IMR-90 (cell line): ENCODE data around the gene TMEM74B. TPM values are rescaled to one million over a fixed set of nuclear protein-coding genes. Genes with fewer than 3 reads are reported as not detected.

Experiments used
- ATAC-seq: fragments of 200-7000 bp; cut with Tn5 transposase; 2 replicates; pipeline ENCODE4 v1.9.1; 2020; ENCODE audit warnings: low read depth, mild to moderate bottlenecking, moderate library complexity
- BruUV-seq: library from RNA; stranded (reverse); fragments of 400-500 nt; replicated peaks from 2 replicates; lab custom pipeline; 2021; lab: Mats Ljungman, UMichigan
- CTCF ChIA-PET: fragments of 300-600 bp; formaldehyde crosslinking; extraction: SDS; loops from one replicate; lab custom pipeline; 2021; ENCODE audit warnings: antibody characterized with exemption; lab: Yijun Ruan, JAX
- POLR2A ChIA-PET: fragments of 300-600 bp; sonication (Branson Sonifier 250); formaldehyde crosslinking; loops from one replicate; lab custom pipeline; 2022; ENCODE audit warnings: antibody characterized with exemption; ENCODE audit not compliant: unreplicated experiment; lab: Charles Lee
- DNase-seq: peaks from one replicate; pipeline ENCODE4 v3.0.0; 2013
- H2AFZ ChIP-seq: replicated peaks from 2 replicates; pipeline ENCODE3; 2013; ENCODE audit warnings: low read length, mild to moderate bottlenecking; ENCODE audit not compliant: poor library complexity
- H2AK5ac ChIP-seq: 2 replicates; pipeline ENCODE4 v1.6.1; 2013; ENCODE audit warnings: low read depth, low read length, inconsistent platforms
- H2AK9ac ChIP-seq: replicated peaks from 2 replicates; pipeline ENCODE3; 2013; ENCODE audit warnings: mild to moderate bottlenecking, low read depth, low read length, moderate library complexity; ENCODE audit not compliant: poor library complexity
- H2BK120ac ChIP-seq: 2 replicates; pipeline ENCODE4 v1.6.1; 2013; ENCODE audit warnings: low read depth, low read length, inconsistent platforms
- H2BK15ac ChIP-seq: 3 replicates; pipeline ENCODE4 v1.6.1; 2013; ENCODE audit warnings: low read depth, low read length, inconsistent platforms
- H2BK20ac ChIP-seq: 2 replicates; pipeline ENCODE4 v1.6.1; 2013; ENCODE audit warnings: low read depth, mild to moderate bottlenecking, inconsistent platforms, low read length, moderate library complexity
- H2BK5ac ChIP-seq: 2 replicates; pipeline ENCODE4 v1.6.1; 2013; ENCODE audit warnings: mild to moderate bottlenecking, low read depth, low read length, inconsistent platforms; ENCODE audit not compliant: poor library complexity, severe bottlenecking
- H3K14ac ChIP-seq: replicated peaks from 2 replicates; pipeline ENCODE4 v1.6.1; 2013; ENCODE audit warnings: low read depth, low read length, inconsistent platforms
- H3K18ac ChIP-seq: 2 replicates; pipeline ENCODE4 v1.6.1; 2013; ENCODE audit warnings: low read depth, low read length, control low read depth
- H3K23ac ChIP-seq: 2 replicates; pipeline ENCODE4 v1.6.1; 2013; ENCODE audit warnings: low read depth, low read length, inconsistent platforms
- H3K27ac ChIP-seq: 2 replicates; pipeline ENCODE4 v1.5.1; 2013; ENCODE audit warnings: mild to moderate bottlenecking, control low read depth, low read length; ENCODE audit not compliant: insufficient read depth
- H3K27me3 ChIP-seq: 2 replicates; pipeline ENCODE4 v1.6.1; 2013; ENCODE audit warnings: low read length; ENCODE audit not compliant: control insufficient read depth, insufficient read depth
- H3K36me3 ChIP-seq: 2 replicates; pipeline ENCODE4 v1.6.1; 2013; ENCODE audit warnings: low read length, mixed read lengths; ENCODE audit not compliant: control insufficient read depth, insufficient read depth
- H3K4ac ChIP-seq: 2 replicates; pipeline ENCODE4 v1.6.1; 2013; ENCODE audit warnings: low read depth, low read length, inconsistent platforms
- H3K4me1 ChIP-seq: 2 replicates; pipeline ENCODE4 v1.6.1; 2013; ENCODE audit warnings: low read length, mixed read lengths; ENCODE audit not compliant: control insufficient read depth, insufficient read depth
- H3K4me2 ChIP-seq: 2 replicates; pipeline ENCODE4 v1.6.1; 2013; ENCODE audit warnings: low read depth, mild to moderate bottlenecking, control low read depth, low read length, moderate library complexity
- H3K4me3 ChIP-seq: 2 replicates; pipeline ENCODE4 v1.5.1; 2013; ENCODE audit warnings: low read depth, mild to moderate bottlenecking, control low read depth, low read length, moderate library complexity; ENCODE audit not compliant: insufficient read depth
- H3K56ac ChIP-seq: 2 replicates; pipeline ENCODE4 v1.6.1; 2013; ENCODE audit warnings: low read length, inconsistent platforms; ENCODE audit not compliant: insufficient read depth; ENCODE audit errors: extremely low read depth
- H3K79me1 ChIP-seq, 2 experiments: 2 replicates each; pipeline ENCODE4 v1.6.1; 2013; ENCODE audit warnings: low read length in 2 of 2, inconsistent platforms in 1 of 2, low read depth in 1 of 2
- H3K9ac ChIP-seq: 2 replicates; pipeline ENCODE4 v1.6.1; 2013; ENCODE audit warnings: low read depth, low read length, control low read depth
- H3K9me1 ChIP-seq: 2 replicates; pipeline ENCODE4 v1.6.1; 2013; ENCODE audit warnings: low read length, inconsistent platforms; ENCODE audit not compliant: insufficient read depth
- H3K9me3 ChIP-seq: 2 replicates; pipeline ENCODE4 v1.6.1; 2013; ENCODE audit warnings: low read length; ENCODE audit not compliant: control insufficient read depth, insufficient read depth
- H4K20me1 ChIP-seq: 2 replicates; pipeline ENCODE4 v1.6.1; 2013; ENCODE audit warnings: low read length, inconsistent platforms; ENCODE audit not compliant: insufficient read depth
- H4K5ac ChIP-seq: 2 replicates; pipeline ENCODE4 v1.6.1; 2013; ENCODE audit warnings: mild to moderate bottlenecking, low read depth, low read length, control low read depth
- H4K8ac ChIP-seq, 2 experiments: 2 replicates each; pipeline ENCODE4 v1.6.1; 2013; ENCODE audit warnings: low read depth in 2 of 2, low read length in 2 of 2, control low read depth in 1 of 2, inconsistent platforms in 1 of 2
- H4K91ac ChIP-seq: 2 replicates; pipeline ENCODE4 v1.6.1; 2013; ENCODE audit warnings: low read depth, low read length, inconsistent platforms; ENCODE audit not compliant: insufficient read depth
- BHLHE40 ChIP-seq: fragments of 150-350 bp; IDR thresholded peaks from 2 replicates; pipeline ENCODE4 v1.6.1; 2016; ENCODE audit warnings: mild to moderate bottlenecking, low read depth, low read length
- CEBPB ChIP-seq: IDR thresholded peaks from 2 replicates; pipeline ENCODE4 v1.6.1; 2012; ENCODE audit warnings: low read depth, low read length, improper control_type of control experiment
- CHD1 ChIP-seq: IDR thresholded peaks from 2 replicates; pipeline ENCODE4 v1.6.1; 2012; ENCODE audit warnings: low read depth, low read length, improper control_type of control experiment
- CTCF ChIP-seq: conservative IDR thresholded peaks from 2 replicates; pipeline ENCODE4 v1.5.1; 2012; ENCODE audit warnings: mild to moderate bottlenecking, low read depth, low read length, improper control_type of control experiment
- FOS ChIP-seq: fragments of 150-350 bp; IDR thresholded peaks from 2 replicates; pipeline ENCODE4 v1.6.1; 2016; ENCODE audit warnings: low read depth, low read length
- MAFK ChIP-seq: IDR thresholded peaks from 2 replicates; pipeline ENCODE4 v1.6.1; 2012; ENCODE audit warnings: low read depth, low read length, improper control_type of control experiment
- MAZ ChIP-seq: IDR thresholded peaks from 2 replicates; pipeline ENCODE4 v1.6.1; 2012; ENCODE audit warnings: low read depth, mild to moderate bottlenecking, low read length, improper control_type of control experiment, moderate library complexity, borderline replicate concordance
- MXI1 ChIP-seq: IDR thresholded peaks from 2 replicates; pipeline ENCODE4 v1.6.1; 2012; ENCODE audit warnings: low read depth, mild to moderate bottlenecking, low read length, moderate library complexity, borderline replicate concordance
- NFE2L2 ChIP-seq: fragments of 150-350 bp; IDR thresholded peaks from 2 replicates; pipeline ENCODE4 v1.6.1; 2016; ENCODE audit warnings: low read depth, mild to moderate bottlenecking, low read length
- POLR2A ChIP-seq: IDR thresholded peaks from 2 replicates; pipeline ENCODE4 v1.6.1; 2012; ENCODE audit warnings: mild to moderate bottlenecking, low read depth, low read length
- RAD21 ChIP-seq: IDR thresholded peaks from 2 replicates; pipeline ENCODE4 v1.6.1; 2012; ENCODE audit warnings: low read length, improper control_type of control experiment
- RCOR1 ChIP-seq: IDR thresholded peaks from 2 replicates; pipeline ENCODE4 v1.6.1; 2012; ENCODE audit warnings: mild to moderate bottlenecking, low read length, improper control_type of control experiment; ENCODE audit not compliant: insufficient replicate concordance
- RFX5 ChIP-seq: IDR thresholded peaks from 2 replicates; pipeline ENCODE4 v1.8.0; 2012; ENCODE audit warnings: low read depth, mild to moderate bottlenecking, low read length, moderate library complexity
- SMC3 ChIP-seq: fragments of 150-350 bp; IDR thresholded peaks from 2 replicates; pipeline ENCODE4 v1.6.1; 2016; ENCODE audit warnings: low read depth, mild to moderate bottlenecking, antibody characterized with exemption, low read length, moderate library complexity
- USF2 ChIP-seq: fragments of 150-350 bp; IDR thresholded peaks from 2 replicates; pipeline ENCODE4 v1.6.1; 2017; ENCODE audit warnings: mild to moderate bottlenecking, antibody characterized with exemption, low read length, low read depth
- WGBS, 2 experiments: methylation state at CpG; one replicate each; pipeline versions ENCODE4 v1.1.5 to v1.1.7; 2013; ENCODE audit warnings: missing lambda C conversion rate in 2 of 2; ENCODE audit not compliant: insufficient read length in 1 of 2; ENCODE audit errors: extremely low coverage in 2 of 2; 5-methylcytosine and 5-hydroxymethylcytosine counted together
- dilution Hi-C: fragments of 300-500 bp; cut with HindIII; formaldehyde crosslinking; loops from one replicate; pipeline ENCODE4 v1.14.3; 2018; ENCODE audit warnings: low sequenced_read_pairs; ENCODE audit not compliant: unreplicated experiment
- in situ Hi-C: fragments of 300-500 bp; cut with MboI; formaldehyde crosslinking; loops from 3 replicates; pipeline ENCODE4 v1.14.3; 2019; ENCODE audit warnings: low sequenced_read_pairs, inconsistent platforms, mixed read lengths
- intact Hi-C: fragments of 100-400 bp; cut with micrococcal nuclease; formaldehyde crosslinking; loops from 2 replicates; pipeline ENCODE4 v1.10.0; 2022
- polyA plus RNA-seq, 3 experiments: library from polyadenylated mRNA; depleted of rRNA; stranded (reverse); fragments of >200 nt; gene quantifications; 2 replicates each; pipeline ENCODE4 v1.2.3, GENCODE V29; 2012; ENCODE audit warnings: low replicate concordance in 1 of 3
- total RNA-seq: library from RNA; depleted of rRNA; stranded (reverse); fragments of >200 nt; gene quantifications from 2 replicates; pipeline ENCODE4 v1.2.3, GENCODE V29; 2012
- TF ChIP-seq, protein P1 (sequence below): fragments of 150-350 bp; IDR thresholded peaks from 2 replicates; pipeline ENCODE4 v1.6.1; 2016; ENCODE audit warnings: low read depth, mild to moderate bottlenecking, low read length, moderate library complexity, borderline replicate concordance

The TMEM74B gene
- total and polyA plus RNA-seq, 2 of the 4 experiments (the other 2 are of a cell fraction), result 0.03 TPM; not detected in 1

DNA sequence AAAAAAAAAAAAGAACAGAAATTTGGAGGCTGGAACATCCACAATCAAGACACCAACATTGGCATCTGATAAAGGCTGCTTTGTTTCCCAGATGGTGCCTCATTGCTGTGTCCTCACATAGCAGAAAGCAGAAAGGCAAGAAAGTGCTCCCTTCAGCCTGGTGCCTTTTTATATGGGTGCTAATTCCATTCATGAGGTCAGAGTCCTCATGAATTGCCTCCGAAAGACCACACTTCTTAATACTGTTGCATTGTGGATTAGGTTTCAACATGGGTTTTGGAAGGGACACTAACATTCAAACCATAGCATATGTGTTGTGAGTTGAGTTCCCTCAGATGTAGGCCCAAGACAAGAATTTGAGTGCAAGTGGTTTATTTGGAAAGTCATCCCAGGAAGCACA is 10.4 kb upstream of the TMEM74B start:
- DNase-seq (no peak), ATAC-seq (no peak)
- Histone ChIP-seq H2AK5ac (no peak overlapping the region), H3K14ac (no peak overlapping the region), H2AK9ac (no peak overlapping the region), H4K5ac (no peak overlapping the region), H2BK20ac (no peak overlapping the region), H2BK5ac (no peak overlapping the region), H4K91ac (no peak overlapping the region), H2BK120ac (no peak overlapping the region), H3K56ac (no peak overlapping the region), H3K4me1 (no peaks in the 10 kb centered on the region), H2BK15ac (no peak overlapping the region), H4K20me1 (no peaks in the 10 kb centered on the region), H3K27ac (no peak overlapping the region), H3K4me2 (no peak overlapping the region), H3K4me3 (no peak overlapping the region), H3K4ac (no peak overlapping the region), H3K23ac (no peak overlapping the region), H3K9me1 (no peaks in the 10 kb centered on the region), H3K9me3 (peaks cover 4% of the 10 kb centered on the region; the same call in 1 of the 2 replicates), H3K79me1 (no peaks in the 10 kb centered on the region), H2AFZ (no peak overlapping the region), H3K9ac (no peak overlapping the region), H3K18ac (no peak overlapping the region), H4K8ac (no peak overlapping the region), H3K27me3 (peaks cover 55% of the 10 kb centered on the region), H3K36me3 (no peaks in the 10 kb centered on the region)
- dilution Hi-C loops (no loop called here), intact Hi-C loops (no loop called here), in situ Hi-C loops (no loop called here)
- TF ChIP-seq CEBPB (no peak), CTCF (no peak), MAFK (no peak), BHLHE40 (no peak), RAD21 (no peak), POLR2A (no peak), MAZ (no peak), RCOR1 (no peak), SMC3 (no peak), NFE2L2 (no peak), RFX5 (no peak), MXI1 (no peak), USF2 (no peak), FOS (no peak), CHD1 (no peak)
- TF ChIP-seq, protein P1, sequence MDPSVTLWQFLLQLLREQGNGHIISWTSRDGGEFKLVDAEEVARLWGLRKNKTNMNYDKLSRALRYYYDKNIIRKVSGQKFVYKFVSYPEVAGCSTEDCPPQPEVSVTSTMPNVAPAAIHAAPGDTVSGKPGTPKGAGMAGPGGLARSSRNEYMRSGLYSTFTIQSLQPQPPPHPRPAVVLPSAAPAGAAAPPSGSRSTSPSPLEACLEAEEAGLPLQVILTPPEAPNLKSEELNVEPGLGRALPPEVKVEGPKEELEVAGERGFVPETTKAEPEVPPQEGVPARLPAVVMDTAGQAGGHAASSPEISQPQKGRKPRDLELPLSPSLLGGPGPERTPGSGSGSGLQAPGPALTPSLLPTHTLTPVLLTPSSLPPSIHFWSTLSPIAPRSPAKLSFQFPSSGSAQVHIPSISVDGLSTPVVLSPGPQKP, result no peak
- BruUV-seq, result no TSS peak
- no CpG with 5 or more reads among the region's 1 CpG for WGBS, 2 experiments
- ChIA-PET CTCF (no interaction called here), POLR2A (no interaction called here)
